ENCODE measurements around the gene DAB2IP. TPM values are rescaled to one million over a fixed set of nuclear protein-coding genes. Genes with fewer than 3 reads are reported as not detected.
A peak's percentile ranks its signal among the peaks of the same experiment; 100 is the strongest.

The DAB2IP gene
- total and polyA plus RNA-seq, 4 donors: 2.3 to 13.1 (median 5.4) TPM

DNA sequence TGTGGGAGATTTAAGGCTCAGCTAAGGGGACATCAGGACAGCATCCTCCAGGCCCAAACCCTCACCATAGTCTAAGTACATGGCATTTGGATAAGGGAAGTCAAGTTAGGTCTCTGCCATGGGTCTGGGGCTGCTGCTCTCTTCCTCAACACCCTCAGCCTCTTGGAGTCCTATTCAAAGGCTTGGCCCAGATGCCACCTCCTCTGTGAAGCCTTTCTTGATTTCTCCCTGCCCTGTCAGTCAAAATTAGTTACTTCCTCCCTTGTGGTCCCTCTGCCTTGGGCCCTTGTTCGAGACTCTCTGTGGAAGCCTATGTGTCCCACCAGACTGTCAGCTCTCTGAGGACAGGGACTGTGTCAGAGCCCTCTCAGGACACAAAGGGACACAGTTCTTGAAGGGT lies 17.7 kb upstream of the DAB2IP start:
- H3K27me3 ChIP-seq (ENCODE audit: control insufficient read depth in 4 of 4, insufficient read depth in 4 of 4, low read length in 3 of 4): no peaks in the 10 kb centered on the region
- H3K9ac ChIP-seq (ENCODE audit: low read depth in 1 of 2, low read length in 2 of 2): no peak overlapping the region
- H3K9me3 ChIP-seq (ENCODE audit: control insufficient read depth in 4 of 4, low read length in 3 of 4): no peaks in the 10 kb centered on the region
- TF ChIP-seq JUND (IDR thresholded peaks at IDR 0.05): no peak
- TF ChIP-seq, protein P1, sequence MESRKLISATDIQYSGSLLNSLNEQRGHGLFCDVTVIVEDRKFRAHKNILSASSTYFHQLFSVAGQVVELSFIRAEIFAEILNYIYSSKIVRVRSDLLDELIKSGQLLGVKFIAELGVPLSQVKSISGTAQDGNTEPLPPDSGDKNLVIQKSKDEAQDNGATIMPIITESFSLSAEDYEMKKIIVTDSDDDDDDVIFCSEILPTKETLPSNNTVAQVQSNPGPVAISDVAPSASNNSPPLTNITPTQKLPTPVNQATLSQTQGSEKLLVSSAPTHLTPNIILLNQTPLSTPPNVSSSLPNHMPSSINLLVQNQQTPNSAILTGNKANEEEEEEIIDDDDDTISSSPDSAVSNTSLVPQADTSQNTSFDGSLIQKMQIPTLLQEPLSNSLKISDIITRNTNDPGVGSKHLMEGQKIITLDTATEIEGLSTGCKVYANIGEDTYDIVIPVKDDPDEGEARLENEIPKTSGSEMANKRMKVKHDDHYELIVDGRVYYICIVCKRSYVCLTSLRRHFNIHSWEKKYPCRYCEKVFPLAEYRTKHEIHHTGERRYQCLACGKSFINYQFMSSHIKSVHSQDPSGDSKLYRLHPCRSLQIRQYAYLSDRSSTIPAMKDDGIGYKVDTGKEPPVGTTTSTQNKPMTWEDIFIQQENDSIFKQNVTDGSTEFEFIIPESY (IDR thresholded peaks at IDR 0.05): no peak
- TF ChIP-seq RXRA (IDR thresholded peaks at IDR 0.05): no peak
- TF ChIP-seq CTCF (IDR thresholded peaks at IDR 0.05; ENCODE audit: low read depth, low read length, missing input control): no peak
- no peak for TF ChIP-seq EGR1 (IDR thresholded peaks at IDR 0.05; ENCODE audit: low read depth in 2 of 2)
- TF ChIP-seq, protein P2, sequence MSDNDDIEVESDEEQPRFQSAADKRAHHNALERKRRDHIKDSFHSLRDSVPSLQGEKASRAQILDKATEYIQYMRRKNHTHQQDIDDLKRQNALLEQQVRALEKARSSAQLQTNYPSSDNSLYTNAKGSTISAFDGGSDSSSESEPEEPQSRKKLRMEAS (IDR thresholded peaks at IDR 0.05): no peak
- no peak for TF ChIP-seq NR2F2 (IDR thresholded peaks at IDR 0.05)
- TF ChIP-seq, protein P3, sequence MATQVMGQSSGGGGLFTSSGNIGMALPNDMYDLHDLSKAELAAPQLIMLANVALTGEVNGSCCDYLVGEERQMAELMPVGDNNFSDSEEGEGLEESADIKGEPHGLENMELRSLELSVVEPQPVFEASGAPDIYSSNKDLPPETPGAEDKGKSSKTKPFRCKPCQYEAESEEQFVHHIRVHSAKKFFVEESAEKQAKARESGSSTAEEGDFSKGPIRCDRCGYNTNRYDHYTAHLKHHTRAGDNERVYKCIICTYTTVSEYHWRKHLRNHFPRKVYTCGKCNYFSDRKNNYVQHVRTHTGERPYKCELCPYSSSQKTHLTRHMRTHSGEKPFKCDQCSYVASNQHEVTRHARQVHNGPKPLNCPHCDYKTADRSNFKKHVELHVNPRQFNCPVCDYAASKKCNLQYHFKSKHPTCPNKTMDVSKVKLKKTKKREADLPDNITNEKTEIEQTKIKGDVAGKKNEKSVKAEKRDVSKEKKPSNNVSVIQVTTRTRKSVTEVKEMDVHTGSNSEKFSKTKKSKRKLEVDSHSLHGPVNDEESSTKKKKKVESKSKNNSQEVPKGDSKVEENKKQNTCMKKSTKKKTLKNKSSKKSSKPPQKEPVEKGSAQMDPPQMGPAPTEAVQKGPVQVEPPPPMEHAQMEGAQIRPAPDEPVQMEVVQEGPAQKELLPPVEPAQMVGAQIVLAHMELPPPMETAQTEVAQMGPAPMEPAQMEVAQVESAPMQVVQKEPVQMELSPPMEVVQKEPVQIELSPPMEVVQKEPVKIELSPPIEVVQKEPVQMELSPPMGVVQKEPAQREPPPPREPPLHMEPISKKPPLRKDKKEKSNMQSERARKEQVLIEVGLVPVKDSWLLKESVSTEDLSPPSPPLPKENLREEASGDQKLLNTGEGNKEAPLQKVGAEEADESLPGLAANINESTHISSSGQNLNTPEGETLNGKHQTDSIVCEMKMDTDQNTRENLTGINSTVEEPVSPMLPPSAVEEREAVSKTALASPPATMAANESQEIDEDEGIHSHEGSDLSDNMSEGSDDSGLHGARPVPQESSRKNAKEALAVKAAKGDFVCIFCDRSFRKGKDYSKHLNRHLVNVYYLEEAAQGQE (IDR thresholded peaks at IDR 0.05): no peak
- no peak for TF ChIP-seq HNF4G (IDR thresholded peaks at IDR 0.05)
- no peak overlapping the region for H3K4me3 ChIP-seq (ENCODE audit: low read depth in 1 of 3, low read length in 3 of 3)
- 89% methylated on average over 1 of the region's 1 CpG for WGBS
- no peaks in the 10 kb centered on the region for H3K36me3 ChIP-seq (ENCODE audit: control insufficient read depth in 4 of 4, insufficient read depth in 3 of 4, low read depth in 1 of 4, low read length in 3 of 4)
- no peak overlapping the region for H3K27ac ChIP-seq (ENCODE audit: low read depth in 1 of 2, low read length in 2 of 2)
- H3K4me1 ChIP-seq (ENCODE audit: control insufficient read depth in 4 of 4, insufficient read depth in 4 of 4, low read length in 3 of 4): peaks cover 5 to 27% (median 19%) of the 10 kb centered on the region in 4 donors
- DNase-seq (ENCODE audit: low spot score): no peak

DNA sequence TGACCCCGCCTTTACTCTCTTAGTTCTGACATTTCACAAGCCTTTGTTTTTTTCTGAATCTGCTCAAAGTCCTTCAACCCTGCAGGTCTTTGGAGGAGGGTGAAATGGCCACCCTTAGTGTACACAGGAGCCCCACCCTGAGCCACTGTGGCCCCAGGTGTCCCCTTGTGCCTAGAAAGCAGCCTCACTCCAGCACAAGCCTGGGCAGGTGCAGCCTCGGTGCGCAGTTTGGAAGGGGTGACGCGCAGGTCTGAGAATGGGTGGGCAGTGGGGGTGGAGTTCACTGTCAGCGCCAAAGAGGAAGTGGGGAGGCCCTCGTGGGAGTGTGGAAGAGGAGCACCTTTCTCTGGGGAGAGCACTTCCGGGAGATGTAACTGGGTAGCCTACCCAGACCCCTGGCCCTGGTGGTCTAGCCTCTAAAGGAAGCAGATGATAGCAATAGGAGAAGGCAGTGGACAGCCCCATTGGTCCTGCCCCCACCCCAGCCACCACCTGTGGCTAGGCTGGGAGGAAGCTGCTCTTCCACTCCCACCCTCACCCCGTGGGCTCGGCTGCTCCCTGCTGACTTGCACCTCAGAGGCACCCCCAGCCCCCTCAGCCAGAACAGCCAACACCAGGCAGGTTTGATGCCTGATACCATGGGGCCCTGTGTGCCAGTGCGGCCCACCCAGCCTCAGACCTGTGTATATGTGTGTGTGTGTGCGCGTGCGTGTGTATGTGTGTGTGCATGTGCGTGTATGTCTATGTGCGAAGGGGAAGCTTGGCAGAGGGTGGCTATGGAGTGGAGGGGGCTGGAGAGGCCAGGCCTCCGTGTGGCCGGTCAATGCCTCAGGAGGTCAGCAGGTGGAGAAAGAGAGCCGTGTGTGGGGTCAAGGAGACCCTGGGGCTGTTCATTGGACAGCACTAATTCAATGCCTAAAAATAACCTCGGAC lies 16.8 kb upstream of the DAB2IP start:
- no peak overlapping the region for H3K4me3 ChIP-seq (ENCODE audit: low read depth in 1 of 3, low read length in 3 of 3)
- no peaks in the 10 kb centered on the region for H3K27me3 ChIP-seq (ENCODE audit: control insufficient read depth in 4 of 4, insufficient read depth in 4 of 4, low read length in 3 of 4)
- no peak overlapping the region for H3K9ac ChIP-seq (ENCODE audit: low read depth in 1 of 2, low read length in 2 of 2)
- DNase-seq (ENCODE audit: low spot score): no peak
- TF ChIP-seq SP1 (IDR thresholded peaks at IDR 0.05): no peak
- peak; percentile 56 for TF ChIP-seq CTCF (IDR thresholded peaks at IDR 0.05; ENCODE audit: low read depth, low read length, missing input control)
- TF ChIP-seq RAD21 (IDR thresholded peaks at IDR 0.05): peak; percentile 68 to 81
- TF ChIP-seq GABPA (IDR thresholded peaks at IDR 0.05 in 1 of 2, conservative IDR thresholded peaks at IDR 0.05 in 1 of 2): no peak
- H3K4me1 ChIP-seq (ENCODE audit: control insufficient read depth in 4 of 4, insufficient read depth in 4 of 4, low read length in 3 of 4): peaks cover 5 to 35% (median 23%) of the 10 kb centered on the region in 4 donors
- H3K36me3 ChIP-seq (ENCODE audit: control insufficient read depth in 4 of 4, insufficient read depth in 3 of 4, low read depth in 1 of 4, low read length in 3 of 4): no peaks in the 10 kb centered on the region
- no peaks in the 10 kb centered on the region for H3K9me3 ChIP-seq (ENCODE audit: control insufficient read depth in 4 of 4, low read length in 3 of 4)
- 65% methylated on average over 20 of the region's 20 CpGs for WGBS
- H3K27ac ChIP-seq (ENCODE audit: low read depth in 1 of 2, low read length in 2 of 2): no peak overlapping the region

Data from liver (tissue), 9 donors.